Measurements from ENCODE around the gene KIAA1671.

Gene KIAA1671

GRCh38 chr22:25092119-25092518 is 139.6 kb downstream of the KIAA1671 start:
- DNase-seq (ENCODE audit: low read depth): no peak

- DNase-seq (ENCODE audit: low read depth): no peak
Observed at GRCh38 chr22:25094579-25094978, 142.1 kb downstream of the KIAA1671 start.

GRCh38 chr22:25095869-25096268 is 143.4 kb downstream of the KIAA1671 start:
- no peak for DNase-seq (ENCODE audit: low read depth)

GRCh38 chr22:25096638-25097405 is 144.3 kb downstream of the KIAA1671 start:
- no peak for DNase-seq (ENCODE audit: low read depth)

GRCh38 chr22:25098445-25099081 is 146.0 kb downstream of the KIAA1671 start:
- DNase-seq (ENCODE audit: low read depth): no peak

DNA sequence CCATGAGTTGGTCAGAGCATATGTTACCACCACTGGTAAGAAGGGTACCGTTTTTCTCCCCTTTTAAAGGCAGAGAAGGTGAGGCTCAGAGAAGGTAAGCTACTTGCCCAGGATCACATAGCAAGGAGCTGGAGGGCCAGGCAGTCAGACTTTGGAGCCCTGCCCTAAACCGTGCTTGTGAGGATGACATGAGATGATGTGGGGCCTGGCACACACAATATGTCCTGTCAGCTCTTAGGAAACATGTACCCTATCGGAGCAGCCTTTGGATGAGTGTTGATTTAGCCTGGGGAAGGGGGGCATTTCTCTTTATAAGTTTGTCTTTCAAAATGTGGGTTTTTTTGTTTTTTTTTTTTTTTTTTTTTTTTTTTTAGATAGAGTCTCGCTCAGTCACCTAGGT is 146.7 kb downstream of the KIAA1671 start:
- DNase-seq (ENCODE audit: low read depth): no peak

GRCh38 chr22:25100402-25100801 is 147.9 kb downstream of the KIAA1671 start:
- no peak for DNase-seq (ENCODE audit: low read depth)

DNA sequence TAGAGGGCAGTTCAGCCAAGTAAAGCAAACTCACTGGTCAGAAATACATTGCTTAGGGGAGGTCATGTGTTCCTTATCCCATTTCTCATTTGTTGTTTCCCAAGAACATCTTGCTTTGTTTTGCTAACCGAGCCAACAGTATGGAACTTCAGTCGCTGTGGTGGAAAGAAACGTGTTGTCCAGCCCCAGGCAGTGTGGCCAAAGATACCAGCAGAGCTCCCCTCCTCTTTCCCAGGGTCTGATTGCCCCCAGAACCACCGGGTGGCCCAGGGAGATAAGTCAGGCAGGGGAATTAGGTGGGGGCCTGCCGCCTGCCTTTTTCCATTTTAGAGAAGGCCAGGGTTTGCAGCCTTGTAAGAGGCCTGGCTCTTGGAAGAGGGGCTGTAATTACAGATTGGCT is 148.4 kb downstream of the KIAA1671 start:
- peak; percentile 29 for DNase-seq (ENCODE audit: low read depth)

DNA sequence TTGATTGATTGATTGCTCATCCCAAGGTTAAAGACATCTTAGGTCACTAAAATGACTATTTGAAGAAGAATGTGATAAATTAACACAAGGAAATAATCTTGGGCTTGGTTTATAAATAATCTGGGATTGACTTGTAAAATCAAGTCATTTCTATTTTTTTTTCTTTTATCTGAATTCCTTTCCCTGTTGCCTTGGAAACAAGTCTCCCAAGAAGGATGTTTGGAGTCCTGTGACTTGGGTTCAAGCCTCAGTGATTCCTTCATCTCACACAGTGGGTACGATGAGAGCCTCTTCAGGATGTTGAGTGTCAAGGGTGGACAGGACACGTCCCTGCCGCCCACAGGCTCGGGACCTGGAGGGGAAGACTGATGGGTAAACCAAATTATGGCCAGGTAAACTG is 149.0 kb downstream of the KIAA1671 start:
- DNase-seq (ENCODE audit: low read depth): no peak

GRCh38 chr22:25101986-25102385 is 149.5 kb downstream of the KIAA1671 start:
- DNase-seq (ENCODE audit: low read depth): no peak

DNA sequence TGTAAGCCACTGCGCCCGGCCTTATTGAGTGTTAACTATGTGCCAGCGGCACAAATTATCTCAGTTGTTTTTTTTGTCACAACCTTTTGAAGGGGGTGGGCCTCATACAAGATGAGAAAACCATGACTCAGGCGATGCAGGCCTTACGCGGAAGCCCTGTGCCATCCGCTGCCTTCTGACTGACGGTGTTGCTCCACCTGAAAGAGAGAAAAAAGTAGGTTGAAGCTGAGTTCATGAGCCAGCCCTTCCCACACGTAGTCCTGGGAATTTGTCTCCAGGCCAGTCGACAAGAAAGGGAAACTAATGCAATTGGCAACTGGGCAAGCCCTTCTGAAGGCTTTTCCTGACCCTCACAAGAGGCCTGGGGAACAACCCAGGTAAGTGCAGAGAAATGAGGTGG is 150.2 kb downstream of the KIAA1671 start:
- DNase-seq (ENCODE audit: low read depth): no peak

DNA sequence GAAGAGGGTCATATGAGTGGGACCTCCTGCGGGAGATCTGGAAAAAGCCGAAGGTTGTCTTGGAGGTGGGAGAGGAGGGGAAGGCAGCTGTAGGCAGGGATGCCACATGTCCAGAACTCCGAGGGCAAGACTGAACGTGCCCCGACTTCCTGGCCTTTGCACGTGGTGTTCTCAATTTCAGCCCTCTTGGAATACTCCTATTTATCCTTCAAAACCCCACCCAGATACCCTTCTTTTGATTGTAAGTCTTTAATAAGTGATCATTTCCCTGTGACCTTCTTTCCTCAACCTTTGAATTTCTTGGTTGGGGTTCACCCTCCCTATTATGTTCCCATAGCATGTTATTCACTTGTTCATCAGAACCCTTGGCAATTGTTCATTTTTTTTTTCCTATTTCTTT is 151.9 kb downstream of the KIAA1671 start:
- no peak for DNase-seq (ENCODE audit: low read depth)

- DNase-seq (ENCODE audit: low read depth): no peak
Observed at GRCh38 chr22:25105817-25106650, 153.5 kb downstream of the KIAA1671 start.

DNA sequence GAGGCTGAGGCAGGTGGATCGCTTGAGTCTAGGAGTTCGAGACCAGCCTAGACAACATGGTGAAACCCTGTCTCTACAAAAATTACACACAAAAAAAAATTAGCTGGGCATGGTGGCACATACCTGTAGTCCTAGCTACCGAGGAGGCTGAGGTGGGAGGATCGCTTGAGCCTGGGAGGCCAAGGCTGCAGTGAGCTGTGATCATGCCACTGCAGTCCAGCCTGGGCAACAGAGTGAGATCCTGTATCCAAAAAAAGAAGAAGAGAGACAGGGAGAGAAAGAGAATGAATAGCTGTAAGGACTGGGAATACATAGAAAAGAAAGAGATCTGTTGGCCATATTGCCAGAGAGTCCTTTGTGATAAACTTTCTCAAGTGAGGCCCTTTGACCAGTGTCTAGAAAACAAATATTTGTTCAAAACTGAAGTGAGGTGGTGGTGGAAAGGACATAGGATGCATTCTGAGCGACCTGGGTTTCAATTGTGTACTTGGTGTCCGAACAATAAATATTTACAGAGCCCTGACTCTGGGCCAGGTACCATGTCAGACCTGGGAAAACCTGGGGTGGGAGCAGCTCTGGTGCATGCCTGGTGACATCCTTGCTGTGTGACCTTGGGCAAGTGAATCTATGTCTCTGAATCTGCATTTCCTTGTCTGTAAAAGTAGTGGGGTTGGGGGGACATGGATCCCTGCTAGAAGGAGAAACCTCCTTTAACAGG is 157.5 kb downstream of the KIAA1671 start:
- no peak for DNase-seq (ENCODE audit: low read depth)

- no peak for DNase-seq (ENCODE audit: low read depth)
Observed at GRCh38 chr22:25110596-25110845, 158.0 kb downstream of the KIAA1671 start.

DNA sequence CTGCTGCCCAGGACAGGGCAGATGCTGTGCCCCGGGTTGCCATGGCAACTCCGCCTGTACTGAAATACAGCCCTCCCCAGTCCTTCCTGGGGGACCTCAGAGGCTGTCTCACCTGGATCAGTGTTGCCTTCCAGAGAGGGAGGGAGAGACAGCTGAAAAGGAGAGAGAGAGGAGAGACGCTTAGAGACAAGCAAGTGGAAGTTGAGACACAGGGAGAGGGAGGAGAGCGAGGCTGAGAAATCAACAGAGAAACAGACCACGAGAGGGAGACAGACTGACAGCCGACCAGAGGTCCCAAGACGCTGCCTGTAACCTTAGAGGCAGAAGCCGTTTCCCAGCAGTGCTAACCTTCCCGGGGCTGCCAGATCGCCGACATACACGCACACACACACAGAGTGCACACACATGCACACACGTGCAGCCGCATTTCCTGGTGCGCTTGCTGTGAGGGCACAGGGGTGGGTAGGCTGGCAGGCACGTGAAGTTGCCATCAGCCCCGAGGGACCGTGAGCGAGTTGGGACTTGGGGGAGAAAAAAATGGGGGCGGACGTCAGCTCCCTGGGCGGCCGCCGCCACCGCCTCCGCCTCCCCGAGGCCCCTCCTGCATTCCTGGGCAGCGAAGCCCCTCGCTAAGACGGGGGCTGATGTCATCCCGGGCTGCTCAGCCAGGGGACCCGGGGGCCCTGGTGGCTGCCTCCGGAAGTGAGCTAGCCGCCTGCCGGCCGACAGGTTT is 158.5 kb downstream of the KIAA1671 start:
- DNase-seq (ENCODE audit: low read depth): peak; percentile 4

DNA sequence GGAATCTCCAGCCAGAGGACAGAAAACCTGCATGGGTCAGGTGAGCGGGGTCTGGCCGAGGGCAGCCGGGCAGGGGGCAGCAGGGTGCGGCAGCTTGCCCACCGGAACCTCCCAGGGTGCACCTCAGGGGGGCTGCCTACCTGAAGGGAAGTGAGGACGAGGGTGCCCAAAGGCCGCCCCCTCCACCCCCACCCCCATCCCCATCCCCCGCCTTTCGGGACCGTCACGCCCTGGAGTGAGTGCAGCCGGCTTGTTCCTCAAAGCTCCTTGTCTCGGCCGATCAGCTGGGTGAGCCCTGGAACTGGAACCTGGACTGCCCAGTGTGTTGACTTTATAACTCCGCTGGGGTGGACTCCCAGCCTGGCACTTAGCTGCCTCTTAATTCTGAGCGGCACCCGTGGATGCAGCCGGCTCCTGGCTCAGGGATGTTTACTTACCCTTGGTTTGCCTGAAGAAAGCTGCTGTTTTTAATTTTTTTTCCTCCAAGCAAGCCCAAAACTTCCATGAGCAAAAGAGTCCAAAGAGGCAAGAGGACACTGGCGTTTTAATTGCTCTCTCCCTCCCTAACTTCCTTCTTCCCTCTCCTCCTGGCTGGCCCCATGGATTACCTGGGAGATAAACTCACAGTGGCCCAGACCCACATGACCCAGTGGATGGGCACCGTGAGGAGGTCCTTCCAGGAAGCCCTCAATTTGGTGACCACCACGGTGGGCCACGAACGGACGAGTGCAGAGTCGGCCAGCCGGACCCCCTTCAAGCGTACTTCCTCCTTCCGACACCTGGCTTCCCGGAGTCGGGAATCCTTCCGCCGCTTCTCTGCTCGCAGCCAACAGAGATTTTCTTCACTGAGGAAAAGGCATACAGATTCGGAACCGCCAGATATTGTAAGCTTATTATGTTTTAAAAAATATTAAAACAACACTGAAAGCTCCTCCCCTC is 159.3 kb downstream of the KIAA1671 start:
- DNase-seq (ENCODE audit: low read depth): no peak

- no peak for DNase-seq (ENCODE audit: low read depth)
Observed at GRCh38 chr22:25112538-25113253, 160.2 kb downstream of the KIAA1671 start.

GRCh38 chr22:25113316-25113721 is 160.8 kb downstream of the KIAA1671 start:
- no peak for DNase-seq (ENCODE audit: low read depth)
